Ectodermal cell (in vitro differentiated cells): ENCODE results near the gene NADSYN1.

Experiments used
- H3K27ac ChIP-seq: 2 replicates; pipeline ENCODE4 v1.7.0; 2013; ENCODE audit warnings: mild to moderate bottlenecking, low read depth, low read length; ENCODE audit not compliant: insufficient read depth, poor library complexity, severe bottlenecking
- H3K27me3 ChIP-seq: 2 replicates; pipeline ENCODE4 v1.7.0; 2013; ENCODE audit warnings: mild to moderate bottlenecking, low read length; ENCODE audit not compliant: insufficient read depth, control insufficient read depth, poor library complexity, severe bottlenecking
- H3K36me3 ChIP-seq: one replicate; pipeline ENCODE4 v1.7.0; 2013; ENCODE audit warnings: low read length; ENCODE audit not compliant: control insufficient read depth, insufficient read depth
- H3K4me1 ChIP-seq: one replicate; pipeline ENCODE4 v1.7.0; 2013; ENCODE audit warnings: low read length; ENCODE audit not compliant: control insufficient read depth, insufficient read depth
- H3K4me3 ChIP-seq: 2 replicates; pipeline ENCODE4 v1.7.0; 2013; ENCODE audit warnings: low read depth, low read length, control low read depth; ENCODE audit not compliant: insufficient read depth
- H3K9me3 ChIP-seq: 2 replicates; pipeline ENCODE4 v1.7.0; 2013; ENCODE audit warnings: mild to moderate bottlenecking, low read length, moderate library complexity; ENCODE audit not compliant: control insufficient read depth
- WGBS, 2 experiments: methylation state at CpG; one replicate each; pipeline ENCODE4 v1.1.7; 2013; ENCODE audit warnings: missing lambda C conversion rate in 2 of 2; 5-methylcytosine and 5-hydroxymethylcytosine counted together

NADSYN1 gene

DNA sequence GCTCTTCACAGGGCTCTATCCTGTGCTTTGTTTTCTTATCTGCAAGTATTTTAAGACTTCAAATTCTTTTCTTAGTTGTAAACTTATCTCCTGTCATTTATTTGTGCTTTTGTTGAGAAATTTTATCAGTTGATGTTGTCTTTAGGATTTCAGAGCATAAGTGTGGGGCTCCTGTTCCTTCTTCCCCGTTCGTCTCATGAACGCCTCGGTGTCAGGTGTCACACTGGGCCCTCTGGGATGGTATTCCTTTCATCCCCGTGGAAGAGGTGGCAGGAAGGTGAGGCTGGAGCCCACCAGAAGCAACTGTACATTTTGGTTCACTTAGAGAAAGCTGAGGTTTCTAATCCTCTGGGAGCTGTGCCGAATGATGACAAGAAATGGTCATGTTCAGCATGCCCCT, 17.9 kb downstream of the NADSYN1 start:
- H3K36me3 ChIP-seq, result no peaks in the 10 kb centered on the region
- H3K4me3 ChIP-seq, result no peak overlapping the region
- H3K9me3 ChIP-seq, result no peaks in the 10 kb centered on the region
- H3K4me1 ChIP-seq, result no peaks in the 10 kb centered on the region
- 69 to 79% methylated on average over 6 of the region's 6 CpGs for WGBS, 2 experiments
- H3K27ac ChIP-seq, result no peak overlapping the region
- no peaks in the 10 kb centered on the region for H3K27me3 ChIP-seq

GRCh38 chr11:71472357-71472885, 19.4 kb downstream of the NADSYN1 start:
- no peaks in the 10 kb centered on the region for H3K27me3 ChIP-seq
- H3K9me3 ChIP-seq, result no peaks in the 10 kb centered on the region
- 88 to 89% methylated on average over 10 of the region's 10 CpGs for WGBS, 2 experiments
- H3K4me1 ChIP-seq, result peaks cover 3% of the 10 kb centered on the region
- H3K27ac ChIP-seq, result no peak overlapping the region
- H3K4me3 ChIP-seq, result no peak overlapping the region
- H3K36me3 ChIP-seq, result no peaks in the 10 kb centered on the region

DNA sequence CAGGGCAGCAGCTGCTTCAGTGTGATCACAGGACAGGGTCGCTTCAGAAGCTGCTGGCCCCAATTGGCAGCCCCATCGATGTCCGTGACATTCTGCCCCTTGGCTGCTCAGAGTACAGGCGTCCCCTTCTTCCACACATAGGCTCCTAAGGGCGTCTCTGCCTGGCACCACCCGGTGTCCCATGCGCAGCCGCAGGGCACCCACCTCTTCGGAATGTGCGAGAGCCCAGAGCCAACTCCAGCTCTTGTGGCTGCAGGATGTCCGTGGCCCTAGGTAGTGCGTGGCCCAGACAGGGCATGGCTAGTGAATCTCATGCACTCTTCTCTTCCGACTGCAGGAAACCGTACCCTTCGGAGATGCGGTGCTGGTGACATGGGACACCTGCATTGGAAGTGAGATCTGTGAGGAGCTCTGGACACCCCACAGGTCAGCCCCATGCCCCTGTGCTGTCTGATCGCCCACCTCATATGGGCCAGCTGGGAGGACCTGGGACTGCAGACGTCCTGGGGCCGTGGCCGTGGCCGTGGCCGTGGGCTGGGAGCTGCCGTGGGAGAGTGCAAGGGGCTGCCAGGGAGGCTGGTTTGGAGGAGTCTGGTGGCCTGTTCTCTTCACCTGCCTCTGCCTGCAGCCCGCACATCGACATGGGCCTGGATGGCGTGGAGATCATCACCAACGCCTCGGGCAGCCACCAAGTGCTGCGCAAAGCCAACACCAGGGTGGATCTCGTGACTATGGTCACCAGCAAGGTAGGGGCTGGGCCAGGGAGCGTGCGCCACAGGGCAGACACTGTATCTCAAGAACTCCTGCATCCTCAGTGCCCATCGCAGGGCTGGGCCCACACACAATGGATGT, 20.2 kb downstream of the NADSYN1 start:
- H3K27me3 ChIP-seq, result no peaks in the 10 kb centered on the region
- H3K27ac ChIP-seq, result no peak overlapping the region
- H3K36me3 ChIP-seq, result no peaks in the 10 kb centered on the region
- H3K4me3 ChIP-seq, result no peak overlapping the region
- WGBS, 2 experiments, result 93 to 94% methylated on average over 33 of the region's 33 CpGs
- peaks cover 7% of the 10 kb centered on the region for H3K4me1 ChIP-seq
- H3K9me3 ChIP-seq, result no peaks in the 10 kb centered on the region

- Histone ChIP-seq H3K9me3 (no peaks in the 10 kb centered on the region), H3K4me1 (peaks cover 7% of the 10 kb centered on the region), H3K27me3 (no peaks in the 10 kb centered on the region), H3K4me3 (no peak overlapping the region), H3K27ac (no peak overlapping the region), H3K36me3 (no peaks in the 10 kb centered on the region)
- 94 to 96% methylated on average over 14 of the region's 14 CpGs for WGBS, 2 experiments
Measured at GRCh38 chr11:71473793-71474080, 20.7 kb downstream of the NADSYN1 start.

GRCh38 chr11:71474141-71474770, 21.3 kb downstream of the NADSYN1 start:
- Histone ChIP-seq H3K4me3 (no peak overlapping the region), H3K27me3 (no peaks in the 10 kb centered on the region), H3K36me3 (no peaks in the 10 kb centered on the region), H3K4me1 (peaks cover 7% of the 10 kb centered on the region), H3K27ac (no peak overlapping the region), H3K9me3 (no peaks in the 10 kb centered on the region)
- WGBS, 2 experiments, result 95 to 97% methylated on average over 27 of the region's 27 CpGs

- H3K27me3 ChIP-seq, result no peaks in the 10 kb centered on the region
- peaks cover 7% of the 10 kb centered on the region for H3K4me1 ChIP-seq
- H3K9me3 ChIP-seq, result no peaks in the 10 kb centered on the region
- 92 to 93% methylated on average over 26 of the region's 26 CpGs for WGBS, 2 experiments
- H3K4me3 ChIP-seq, result no peak overlapping the region
- no peak overlapping the region for H3K27ac ChIP-seq
- no peaks in the 10 kb centered on the region for H3K36me3 ChIP-seq
Measured at GRCh38 chr11:71474771-71475483, 21.9 kb downstream of the NADSYN1 start.

DNA sequence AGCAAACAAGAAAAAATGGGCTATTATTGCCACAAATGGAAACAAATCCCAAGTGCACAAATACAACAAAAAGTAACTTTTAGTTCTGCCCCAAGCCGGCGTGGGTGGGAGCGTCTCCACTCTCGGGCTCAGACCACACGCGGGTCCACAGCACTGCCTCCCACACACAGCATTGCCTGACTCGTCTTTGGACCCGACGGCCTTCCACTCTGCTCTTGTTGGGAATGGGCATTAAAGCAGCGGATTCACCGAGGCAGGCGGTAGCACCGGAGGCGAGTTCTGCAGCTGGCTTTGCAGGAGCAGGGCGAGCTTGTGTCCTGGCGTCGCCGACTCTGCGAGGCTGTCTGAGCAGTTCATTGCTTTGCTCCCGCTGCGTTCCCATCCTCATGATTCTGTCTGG, 23.0 kb downstream of the NADSYN1 start:
- Histone ChIP-seq H3K9me3 (no peaks in the 10 kb centered on the region), H3K27me3 (no peaks in the 10 kb centered on the region), H3K4me1 (peaks cover 7% of the 10 kb centered on the region), H3K27ac (no peak overlapping the region), H3K36me3 (no peaks in the 10 kb centered on the region), H3K4me3 (no peak overlapping the region)
- WGBS, 2 experiments, result 96% methylated on average over 21 of the region's 21 CpGs

DNA sequence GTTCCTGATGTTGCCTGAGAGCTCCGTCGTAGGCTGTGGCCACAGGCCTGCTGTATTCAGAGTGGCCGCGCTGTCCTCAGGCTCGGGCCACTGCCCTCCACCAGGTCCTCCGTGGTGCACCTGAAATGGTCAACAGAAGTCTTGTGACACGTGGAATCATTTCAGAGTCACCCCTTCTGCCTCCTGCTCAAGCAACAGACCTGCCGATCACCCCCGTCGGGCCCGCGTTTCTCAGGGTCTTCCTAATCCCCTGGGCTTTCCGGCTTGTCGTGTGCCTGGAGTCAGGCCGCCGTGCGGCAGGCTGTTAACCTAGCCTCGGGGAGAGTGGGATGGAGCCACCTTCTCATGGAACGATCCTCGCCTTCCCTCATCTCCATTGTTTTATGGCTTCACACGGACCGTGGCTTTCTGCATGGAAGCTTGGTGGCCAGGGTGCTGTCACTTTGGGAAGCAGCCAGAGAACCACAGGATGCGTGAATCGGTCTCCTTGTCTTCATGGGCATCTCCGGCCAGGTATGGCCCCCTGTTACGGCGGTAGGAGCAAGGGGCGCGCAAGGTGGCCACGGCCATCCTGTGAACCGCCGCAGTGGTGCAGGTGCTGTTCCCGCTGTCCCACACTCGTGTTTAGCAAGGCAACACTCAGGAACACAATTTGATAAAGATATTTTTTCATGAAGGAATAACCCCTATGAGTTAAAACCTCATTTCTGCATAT, 24.1 kb downstream of the NADSYN1 start:
- Histone ChIP-seq H3K36me3 (no peaks in the 10 kb centered on the region), H3K27ac (no peak overlapping the region), H3K4me3 (no peak overlapping the region), H3K4me1 (peaks cover 7% of the 10 kb centered on the region), H3K27me3 (no peaks in the 10 kb centered on the region), H3K9me3 (no peaks in the 10 kb centered on the region)
- WGBS, 2 experiments, result 89 to 91% methylated on average over 34 of the region's 34 CpGs

- no peak overlapping the region for H3K27ac ChIP-seq
- H3K4me3 ChIP-seq, result no peak overlapping the region
- WGBS, 2 experiments, result 71 to 72% methylated on average over 25 of the region's 25 CpGs
- peaks cover 2% of the 10 kb centered on the region for H3K36me3 ChIP-seq
- no peaks in the 10 kb centered on the region for H3K27me3 ChIP-seq
- peaks cover 7% of the 10 kb centered on the region for H3K4me1 ChIP-seq
- H3K9me3 ChIP-seq, result no peaks in the 10 kb centered on the region
Measured at GRCh38 chr11:71477641-71478527, 24.9 kb downstream of the NADSYN1 start.
